HTERT RPE-1 (cell line): ENCODE measurements around the gene DIPK1C.

ENCODE experiments used
- in situ Hi-C: fragments of 300-500 bp; cut with MboI; formaldehyde crosslinking; loops from 4 replicates; pipeline ENCODE4 v1.14.3; 2020; ENCODE audit warnings: low sequenced_read_pairs

The DIPK1C gene

DNA sequence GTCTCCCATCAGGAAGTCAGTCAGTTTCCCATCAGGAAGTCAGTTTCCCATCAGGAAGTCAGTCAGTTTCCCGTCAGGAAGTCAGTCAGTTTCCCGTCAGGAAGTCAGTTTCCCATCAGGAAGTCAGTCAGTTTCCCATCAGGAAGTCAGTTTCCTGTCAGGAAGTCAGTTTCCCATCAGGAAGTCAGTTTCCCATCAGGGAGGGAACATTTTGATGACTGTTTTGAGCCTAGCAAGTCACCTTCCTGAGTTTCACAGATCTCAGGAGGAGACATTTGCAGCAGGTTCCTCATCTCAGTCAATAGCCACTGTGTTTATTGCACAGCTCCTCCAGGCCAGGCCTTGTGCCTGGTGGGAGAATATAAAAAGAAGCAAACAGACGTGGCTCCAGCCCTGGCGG is 31.9 kb downstream of the DIPK1C start:
- in situ Hi-C loops: no loop called here

DNA sequence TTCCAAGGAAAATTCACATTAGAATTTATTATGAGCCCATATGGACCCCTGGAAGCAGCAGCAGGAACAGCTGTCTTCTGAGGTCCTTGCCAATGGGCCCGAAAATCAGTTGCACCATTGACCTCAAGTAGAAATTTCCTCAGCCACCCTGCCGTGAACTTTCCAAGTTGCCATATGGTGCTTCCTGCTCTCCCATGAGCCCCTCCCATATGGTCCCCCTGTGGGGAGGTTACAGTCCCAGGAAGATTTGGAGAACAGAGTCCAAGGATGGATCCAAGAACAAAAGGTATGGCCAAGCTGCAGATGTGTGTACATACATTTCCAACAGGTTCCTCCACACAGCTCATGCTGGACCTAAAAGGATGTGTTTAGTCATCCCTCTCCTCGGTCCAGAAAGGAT is 34.6 kb downstream of the DIPK1C start:
- in situ Hi-C loops: no loop called here

DNA sequence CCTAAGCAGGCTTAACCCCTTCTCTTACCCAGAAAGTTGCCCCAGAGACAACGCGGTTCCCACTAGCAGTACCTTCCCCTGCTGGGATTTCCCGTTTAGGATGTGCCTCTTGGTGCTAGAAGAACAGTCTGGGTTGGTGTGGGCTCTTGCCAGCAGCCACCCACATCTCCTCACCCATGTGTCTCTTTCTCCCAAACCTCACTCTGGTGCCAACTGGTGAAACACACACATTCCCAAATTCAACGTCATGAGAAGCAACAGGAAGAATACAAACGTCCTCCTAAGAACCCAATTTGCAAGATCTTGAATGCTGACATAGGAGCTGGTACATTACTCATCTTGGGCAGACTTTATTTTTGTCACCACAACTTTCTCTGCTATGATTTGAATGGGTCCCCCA is 36.2 kb downstream of the DIPK1C start:
- in situ Hi-C loops: no loop called here

DNA sequence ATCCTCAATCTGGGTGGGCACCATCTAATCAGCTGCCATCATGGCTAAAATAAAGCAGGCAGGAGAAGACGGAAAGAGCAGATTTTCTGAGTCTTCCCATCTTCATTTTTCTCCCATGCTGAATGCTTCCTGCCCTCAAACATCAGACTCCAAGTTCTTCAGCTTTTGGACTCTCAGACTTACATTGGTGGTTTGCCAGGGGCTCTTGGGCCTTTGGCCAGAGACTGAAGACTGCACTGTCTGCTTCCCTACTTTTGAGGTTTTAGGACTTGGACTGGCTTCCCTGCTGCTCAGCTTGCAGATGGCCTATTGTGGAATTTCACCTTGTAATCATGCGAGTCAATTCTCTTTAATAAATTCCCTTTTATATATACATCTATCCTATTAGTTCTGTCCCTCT is 36.6 kb downstream of the DIPK1C start:
- in situ Hi-C loops: no loop called here

DNA sequence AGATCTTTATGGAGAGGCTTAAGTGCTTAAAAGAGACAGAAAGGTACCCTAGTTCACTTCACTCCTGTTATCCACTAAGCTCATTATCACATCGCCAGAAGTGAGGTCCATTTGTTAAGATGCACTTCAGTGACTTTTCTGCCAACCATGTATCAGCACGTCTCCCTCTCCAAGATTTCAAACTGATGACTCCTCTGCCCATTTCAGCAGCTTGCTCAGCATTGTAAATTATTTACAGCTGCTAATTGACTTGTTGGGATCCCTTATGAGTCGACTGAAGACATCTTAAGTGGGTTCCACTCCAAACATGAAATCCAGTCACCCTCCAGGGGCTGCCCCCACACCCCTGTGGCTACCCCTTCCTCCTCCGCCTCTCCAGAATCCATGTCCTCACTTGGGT is 37.3 kb downstream of the DIPK1C start:
- in situ Hi-C loops: no loop called here

DNA sequence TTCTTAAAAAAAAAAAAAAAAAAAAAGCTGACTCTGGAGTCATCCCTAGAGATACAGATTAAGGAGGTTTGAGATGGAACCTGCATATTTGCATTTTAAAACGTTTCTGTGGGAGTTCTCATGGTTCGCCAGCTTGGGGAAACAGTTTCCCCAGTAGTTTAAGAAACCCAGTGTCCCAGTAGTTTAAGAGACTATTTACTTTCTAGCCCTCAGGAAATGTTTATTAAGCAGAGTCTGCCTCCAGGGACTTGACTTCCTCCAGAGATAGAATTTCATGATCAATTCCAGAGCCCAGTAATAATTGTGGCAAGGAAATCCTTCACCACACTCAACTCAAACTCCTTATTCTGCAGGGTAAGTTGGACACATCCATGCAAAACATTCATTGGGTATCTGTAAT is 39.1 kb downstream of the DIPK1C start:
- in situ Hi-C loops: no loop called here

DNA sequence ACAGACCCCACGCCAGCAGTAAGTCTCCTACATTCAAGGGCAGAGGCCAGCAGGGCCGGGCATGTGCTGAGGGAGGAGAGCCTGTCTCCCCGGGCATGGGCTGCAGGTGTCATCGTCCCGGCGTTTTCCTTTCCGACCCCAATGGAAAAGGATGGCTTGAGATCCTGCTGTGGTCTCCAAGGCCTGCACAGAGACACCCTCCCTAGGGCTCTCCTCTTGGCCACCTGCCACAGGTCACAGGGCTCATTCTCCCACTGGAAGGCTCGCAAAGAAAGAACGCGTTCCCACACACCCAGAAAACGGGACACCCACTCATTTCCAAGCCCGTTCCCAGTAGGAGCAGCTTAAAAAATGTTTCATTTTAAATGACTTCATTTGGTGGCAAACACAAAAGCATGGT is 41.0 kb downstream of the DIPK1C start:
- in situ Hi-C loops: no loop called here

DNA sequence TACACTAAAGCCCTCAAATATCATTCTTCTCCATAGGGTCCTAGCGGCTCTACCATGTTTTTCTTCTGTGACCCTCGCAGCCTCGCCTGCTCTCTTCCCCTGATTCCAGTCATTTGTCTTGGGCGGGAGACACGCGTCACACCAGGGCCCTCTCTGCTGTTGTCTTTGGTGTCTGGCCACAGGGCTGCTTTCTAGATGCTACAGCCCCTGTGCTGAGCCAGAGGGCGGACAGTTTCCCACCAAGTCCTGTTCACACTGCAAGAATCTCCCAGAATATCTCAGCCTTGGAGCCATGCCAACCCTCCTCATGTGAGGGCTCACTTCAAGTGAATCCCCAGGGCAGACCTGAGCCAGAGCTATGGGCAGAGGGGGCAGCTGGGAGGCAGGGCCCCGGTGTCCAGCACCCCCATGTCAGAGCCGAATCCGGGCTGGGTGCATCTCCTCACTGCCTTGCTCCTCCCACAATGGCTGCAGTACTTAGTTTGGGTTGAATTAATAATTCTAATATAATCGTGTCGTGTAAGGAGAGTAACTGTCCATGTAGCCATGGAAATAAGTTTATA is 42.1 kb downstream of the DIPK1C start:
- in situ Hi-C loops: no loop called here

DNA sequence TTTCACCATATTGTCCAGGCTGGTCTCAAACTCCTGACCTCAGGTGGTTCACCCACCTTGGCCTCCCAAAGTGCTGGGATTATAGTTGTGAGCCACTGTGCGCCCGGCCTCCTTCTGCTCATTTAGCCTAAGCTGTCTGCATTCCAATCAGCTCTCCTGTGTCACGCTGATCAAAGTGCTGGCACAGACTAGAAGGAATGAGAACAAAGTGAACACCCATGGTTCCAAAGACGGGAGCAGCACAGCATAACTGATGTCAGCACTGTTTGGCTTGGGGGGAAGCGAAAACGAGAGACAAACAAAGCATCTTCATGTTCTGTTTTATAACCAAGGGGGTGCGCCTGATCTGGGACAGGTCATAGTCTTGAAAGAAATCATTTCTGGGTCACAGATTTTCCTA is 43.3 kb downstream of the DIPK1C start:
- in situ Hi-C loops: no loop called here

DNA sequence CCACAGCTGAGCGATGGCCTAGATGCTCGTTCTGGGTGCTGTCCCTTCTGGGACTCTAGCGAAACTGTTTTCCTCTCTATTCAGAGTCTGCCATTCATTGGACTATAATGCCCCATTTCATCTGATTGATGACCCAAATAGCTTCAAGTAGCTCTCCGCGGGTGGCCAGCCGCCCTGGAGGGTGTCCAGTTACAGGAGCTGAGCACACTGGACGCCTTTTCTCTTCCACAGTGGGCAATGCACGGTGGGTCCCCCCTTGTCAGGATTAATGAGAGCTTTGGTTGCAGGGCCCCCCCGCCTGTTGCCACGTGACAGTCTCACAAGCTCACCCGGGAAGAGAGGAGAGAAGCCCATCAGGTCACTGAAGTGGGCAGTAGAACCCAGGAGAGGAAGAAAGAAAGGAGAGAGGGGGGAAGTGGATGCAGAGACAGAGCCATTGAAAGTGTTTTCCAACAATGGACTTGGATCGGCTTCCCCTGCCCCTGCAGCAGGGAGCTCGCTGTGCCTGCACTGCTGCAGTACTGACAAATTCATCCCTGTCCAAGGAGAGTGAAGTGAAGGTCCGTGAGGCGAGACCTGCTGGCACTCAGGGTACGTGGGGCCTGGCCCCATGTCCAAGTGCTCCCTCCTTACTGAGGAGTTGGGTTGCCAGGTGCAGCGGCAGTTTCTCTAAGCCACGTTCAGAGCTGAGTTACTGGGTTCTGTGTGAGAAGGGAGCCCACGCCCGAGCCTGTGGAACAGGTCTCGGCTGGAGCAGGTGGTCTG is 44.8 kb downstream of the DIPK1C start:
- in situ Hi-C loops: no loop called here

DNA sequence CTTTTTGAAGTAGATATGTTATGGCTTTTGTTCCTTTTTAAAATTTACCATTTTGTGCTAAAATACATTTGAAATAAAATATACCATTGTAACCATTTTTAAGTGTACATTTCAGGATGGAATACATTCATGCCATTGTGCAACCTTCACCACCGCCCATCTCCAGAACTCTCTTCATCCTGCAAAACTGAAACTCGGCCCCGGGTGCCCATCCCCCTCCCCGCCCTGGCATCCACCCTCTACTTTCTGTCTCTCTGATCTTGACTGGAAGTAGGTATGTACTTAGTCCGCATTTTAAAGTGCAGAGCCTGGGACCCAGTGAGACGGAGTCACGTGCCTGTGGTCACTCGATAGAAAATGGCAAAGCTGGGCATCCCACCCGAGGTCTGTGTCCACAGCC is 45.6 kb downstream of the DIPK1C start:
- in situ Hi-C loops: no loop called here

DNA sequence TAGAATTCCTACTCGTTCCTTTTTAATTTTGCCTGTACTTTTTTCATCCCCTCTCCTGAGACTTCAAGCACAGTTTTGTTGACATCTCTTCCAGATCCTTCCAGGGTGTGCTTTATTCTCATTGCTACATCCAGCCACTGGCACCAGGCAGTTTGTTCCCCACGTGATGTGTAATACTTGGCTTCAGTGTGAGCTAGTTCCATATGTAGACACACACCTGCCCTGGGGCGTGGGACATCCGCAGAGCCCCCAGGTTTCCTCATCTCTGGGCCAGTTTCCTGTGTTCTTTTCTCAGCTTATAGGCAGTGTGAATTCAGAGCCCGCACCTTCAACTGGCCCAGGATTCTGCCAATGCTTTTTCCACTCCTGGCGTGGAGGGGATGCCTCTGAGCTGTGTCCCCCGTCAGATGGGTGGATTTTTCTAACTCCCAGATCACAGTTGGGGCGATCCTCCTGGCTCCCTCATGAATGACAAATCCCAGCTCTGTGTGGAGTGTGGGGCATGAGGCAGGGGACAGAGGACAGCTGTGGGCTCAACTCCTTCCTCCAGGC is 46.6 kb downstream of the DIPK1C start:
- in situ Hi-C loops: no loop called here

DNA sequence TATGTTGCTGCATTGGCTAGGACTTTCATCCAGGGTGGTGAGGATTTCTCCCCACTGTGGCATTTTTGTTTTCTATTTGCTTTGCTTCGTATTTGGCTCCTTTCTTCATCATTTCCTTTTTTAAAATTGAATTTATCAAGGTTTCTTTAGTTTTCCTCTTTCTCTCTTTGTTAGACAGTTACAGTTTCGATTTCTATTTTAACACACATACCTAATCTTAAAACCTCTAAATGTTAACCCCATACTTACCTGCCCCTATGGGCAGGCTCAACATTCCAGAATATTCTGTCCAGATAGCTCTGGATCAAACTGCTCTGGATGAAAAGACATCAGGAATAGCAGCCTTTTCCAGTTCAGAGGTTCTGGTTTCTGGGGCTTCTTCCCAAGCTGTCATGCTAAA is 49.2 kb downstream of the DIPK1C start:
- in situ Hi-C loops: no loop called here

DNA sequence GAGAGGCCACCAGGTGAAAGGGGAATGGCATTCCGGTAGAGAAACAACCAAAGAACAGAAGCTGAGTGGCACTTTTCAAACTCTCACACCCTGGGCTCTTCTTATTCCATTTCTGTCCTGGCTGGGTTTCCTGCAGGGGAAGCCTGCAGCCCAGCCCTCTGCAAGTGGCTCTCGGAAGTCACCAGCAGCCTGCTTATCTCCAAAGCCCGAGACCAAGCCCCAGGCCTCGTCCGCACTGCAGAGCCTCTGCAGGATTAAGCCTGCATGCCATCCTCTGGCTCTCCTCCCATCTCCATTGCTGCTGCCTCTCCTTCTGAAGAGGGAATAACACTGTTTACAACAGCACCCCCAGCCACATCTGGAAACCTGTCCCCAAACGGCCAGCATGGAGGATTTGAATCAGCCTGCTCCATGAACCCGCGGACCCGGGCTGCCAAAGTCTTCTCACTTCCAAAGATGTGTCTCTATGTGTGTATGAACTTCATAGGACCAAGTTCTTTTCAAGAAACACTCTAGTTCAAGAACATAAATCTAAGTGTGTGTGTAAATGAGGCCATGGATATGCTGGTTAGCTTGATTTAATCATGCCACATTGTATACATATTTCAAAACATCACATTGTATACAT is 54.2 kb downstream of the DIPK1C start:
- in situ Hi-C loops: no loop called here

DNA sequence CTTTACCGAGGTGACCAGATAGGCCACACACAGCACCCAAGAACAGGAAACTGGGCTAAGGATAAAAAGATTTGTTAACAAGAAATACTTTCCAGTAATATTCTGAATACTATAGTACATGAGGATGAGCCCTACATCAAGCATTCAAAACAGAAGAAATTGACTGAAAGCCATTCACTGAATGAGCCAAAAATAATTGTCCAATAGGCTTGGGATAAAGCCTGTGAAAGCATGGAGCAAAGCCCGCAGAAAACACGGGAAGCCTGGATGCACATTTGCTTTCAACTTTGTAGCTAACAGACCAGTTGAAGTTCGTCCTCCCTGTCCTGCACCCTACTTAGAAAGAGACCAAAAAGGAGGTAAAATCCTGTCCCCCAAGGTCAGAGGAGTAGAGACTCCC is 56.3 kb downstream of the DIPK1C start:
- in situ Hi-C loops: no loop called here

DNA sequence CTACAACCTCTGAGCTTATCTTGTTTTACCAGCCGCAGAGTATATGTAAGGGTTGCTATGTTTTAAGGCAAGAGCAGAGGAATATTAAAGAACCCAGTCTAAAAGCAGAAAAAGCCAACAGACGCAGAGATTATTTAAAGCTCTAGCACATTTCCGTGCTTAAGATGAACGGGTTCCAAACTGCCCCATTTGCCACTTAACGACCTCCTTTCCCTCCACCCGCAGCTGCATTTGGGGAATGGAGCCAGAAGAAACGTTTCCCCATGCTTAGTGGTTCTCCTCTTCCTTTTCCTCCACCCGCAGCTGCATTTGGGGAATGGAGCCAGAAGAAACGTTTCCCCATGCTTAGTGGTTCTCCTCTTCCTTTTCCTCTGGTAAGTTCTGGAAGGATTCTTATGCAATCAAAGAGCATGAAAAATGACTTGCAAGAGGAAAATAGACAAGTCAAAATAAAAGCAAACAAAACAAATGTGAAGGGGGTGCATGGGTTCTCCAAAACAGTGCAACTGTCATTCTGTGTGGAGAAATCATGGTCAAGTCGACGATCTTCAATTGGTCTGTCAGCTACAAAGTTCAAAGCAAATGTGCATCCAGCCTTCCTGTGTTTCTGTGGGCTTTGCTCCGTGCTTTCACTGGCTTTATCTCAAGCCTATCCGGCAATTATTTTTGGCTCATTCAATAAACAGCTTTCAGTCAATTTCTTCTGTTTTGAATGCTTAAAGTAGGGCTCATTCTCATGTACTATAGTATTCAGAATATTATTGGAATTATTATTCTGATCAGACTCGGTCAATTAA is 57.8 kb downstream of the DIPK1C start:
- in situ Hi-C loops: no loop called here

DNA sequence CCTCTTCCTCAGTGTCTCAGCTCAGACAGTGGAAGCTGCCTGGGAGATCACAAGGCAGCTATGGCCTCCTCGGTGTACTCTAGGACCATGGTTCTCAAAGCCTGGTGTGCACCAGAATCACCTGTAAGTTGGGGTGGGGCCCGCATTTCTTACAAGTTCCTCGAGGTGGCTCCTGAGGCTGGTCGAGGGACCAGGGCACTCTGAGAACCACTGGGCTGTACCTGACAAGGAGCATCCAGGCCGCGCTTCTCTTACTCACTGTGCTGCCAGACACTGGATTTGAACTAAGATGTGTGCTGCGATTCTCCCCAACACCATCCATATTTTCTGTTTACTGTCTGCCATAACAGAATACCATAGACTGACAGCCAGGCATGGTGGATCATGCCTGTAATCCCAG is 59.5 kb downstream of the DIPK1C start:
- in situ Hi-C loops: no loop called here

DNA sequence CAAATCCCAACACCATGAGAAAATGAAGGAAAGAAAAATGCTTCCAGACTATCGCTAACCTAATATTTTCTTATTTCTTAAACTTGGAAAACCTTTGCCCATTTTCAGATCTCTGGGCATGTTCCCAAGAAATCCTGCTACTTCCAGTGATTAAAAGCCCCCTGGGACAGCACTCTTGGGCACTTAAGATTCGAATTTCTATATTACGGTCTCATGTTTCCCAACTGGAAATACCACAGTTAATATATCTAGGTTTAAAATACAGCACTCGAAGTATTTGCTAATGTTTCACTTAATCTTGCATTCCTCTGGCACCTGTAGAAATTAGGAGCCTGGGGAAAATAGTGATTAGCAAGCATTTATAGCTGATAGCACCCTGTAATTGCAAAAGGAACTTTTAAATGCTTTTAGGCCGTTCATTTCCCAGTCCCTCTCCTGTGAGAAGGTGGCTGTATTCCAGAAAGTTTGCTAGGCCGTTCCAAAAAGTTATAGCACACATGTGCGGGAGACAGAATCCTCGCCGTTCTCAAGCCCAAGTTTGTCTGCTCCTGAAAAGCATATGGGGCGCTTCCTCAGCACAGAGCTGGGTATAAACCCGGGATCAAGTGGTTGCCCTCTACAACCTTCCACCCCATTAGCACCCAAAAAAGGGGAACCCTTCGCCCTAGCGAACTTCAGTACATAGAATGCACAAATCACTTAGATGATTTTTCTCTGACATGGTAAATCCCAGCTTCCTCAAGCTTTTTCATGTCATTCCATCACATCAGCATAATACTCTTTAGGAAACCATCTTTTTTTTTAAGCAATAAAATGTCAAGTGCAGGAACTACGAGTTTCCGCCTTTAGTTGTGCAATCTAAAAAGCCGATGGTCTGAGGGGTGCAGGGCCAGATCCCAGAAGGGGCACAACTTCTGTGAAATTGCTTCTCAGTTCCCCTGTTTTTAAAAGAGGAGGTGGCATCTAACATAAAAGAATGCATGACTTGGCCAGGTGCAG is 60.6 kb downstream of the DIPK1C start:
- in situ Hi-C loops: no loop called here

DNA sequence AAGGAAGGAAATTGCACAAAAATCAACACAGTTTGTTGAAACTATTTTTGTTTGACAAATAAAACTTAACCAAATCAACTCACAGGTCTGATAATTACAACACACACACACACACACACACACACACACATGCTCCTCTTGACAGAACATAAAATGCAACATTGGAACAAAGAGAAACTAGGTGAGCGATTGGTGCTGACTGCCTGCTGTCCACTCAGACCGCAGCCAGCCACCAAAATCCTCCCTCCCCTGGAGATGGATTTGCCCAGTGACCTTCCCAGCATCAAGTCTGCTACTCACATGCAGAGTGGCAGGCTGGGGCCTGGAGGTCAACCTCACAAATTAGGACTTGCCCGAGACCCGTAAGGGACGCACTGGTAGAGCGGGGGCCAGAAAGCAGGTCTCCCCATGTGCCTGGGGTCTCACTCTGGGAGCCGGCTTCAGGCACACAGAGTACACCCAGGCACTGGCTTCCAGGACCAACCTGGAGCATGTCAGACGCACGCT is 61.4 kb downstream of the DIPK1C start:
- in situ Hi-C loops: no loop called here

DNA sequence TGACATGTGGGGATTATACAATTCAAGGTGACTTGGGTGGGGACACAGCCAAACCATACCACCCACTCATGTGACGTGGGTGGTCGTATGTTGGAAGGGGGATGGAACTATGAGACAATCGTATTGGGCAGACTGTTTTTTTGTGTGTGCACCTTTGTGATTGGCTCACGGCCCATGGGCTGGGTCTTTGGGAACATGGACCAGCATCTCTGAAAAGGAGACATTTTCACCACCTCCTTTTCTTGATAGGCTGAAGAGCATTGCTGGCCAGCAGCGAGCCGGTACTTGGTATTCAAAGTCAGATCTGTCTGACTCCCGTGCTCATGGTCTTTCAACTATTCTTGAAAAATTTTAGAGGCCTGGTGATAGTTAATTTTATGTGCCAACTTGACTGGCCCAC is 62.1 kb downstream of the DIPK1C start:
- in situ Hi-C loops: no loop called here
